GM10847 (cell line): ENCODE data around the gene SYT9.

Experiments
- POLR2A ChIP-seq: IDR thresholded peaks from 2 replicates; pipeline ENCODE4 v1.6.1; 2011; ENCODE audit not compliant: insufficient read length; ENCODE audit errors: extremely low read depth

SYT9 gene

GRCh38 chr11:7251836-7252682 lies at the start of gene SYT9:
Gene SYT9 (plus strand): TSS chr11:7251904. CDS start chr11:7252187, 283 bp downstream.
- no peak for TF ChIP-seq POLR2A

GRCh38 chr11:7202412-7202811 lies 49.3 kb upstream of the SYT9 start:
- no peak for TF ChIP-seq POLR2A

- TF ChIP-seq POLR2A = no peak
Observed at GRCh38 chr11:7204778-7205177, 46.9 kb upstream of the SYT9 start.

GRCh38 chr11:7208391-7208790 lies 43.3 kb upstream of the SYT9 start:
- no peak for TF ChIP-seq POLR2A

- no peak for TF ChIP-seq POLR2A
Observed at GRCh38 chr11:7219491-7219890, 32.2 kb upstream of the SYT9 start.

DNA sequence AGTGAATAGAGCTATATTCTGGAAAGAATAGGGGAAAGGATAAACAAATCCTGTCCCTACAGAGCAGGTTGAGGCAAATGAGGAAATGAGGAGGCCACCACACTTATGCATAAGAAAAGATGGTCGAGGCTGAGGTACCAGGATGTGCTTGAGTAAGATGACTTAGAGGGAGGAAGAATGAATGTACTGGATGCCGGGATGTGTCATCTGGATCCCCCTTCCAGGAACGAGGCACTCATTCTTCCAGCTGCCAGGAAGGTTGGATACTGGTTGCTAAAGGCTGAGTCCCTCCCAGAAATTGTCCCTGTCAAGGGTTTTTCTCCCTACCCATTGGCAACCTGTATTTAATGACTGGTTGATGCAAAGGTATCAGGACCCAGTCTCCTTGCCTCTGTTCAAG lies 31.1 kb upstream of the SYT9 start:
- TF ChIP-seq POLR2A = no peak

DNA sequence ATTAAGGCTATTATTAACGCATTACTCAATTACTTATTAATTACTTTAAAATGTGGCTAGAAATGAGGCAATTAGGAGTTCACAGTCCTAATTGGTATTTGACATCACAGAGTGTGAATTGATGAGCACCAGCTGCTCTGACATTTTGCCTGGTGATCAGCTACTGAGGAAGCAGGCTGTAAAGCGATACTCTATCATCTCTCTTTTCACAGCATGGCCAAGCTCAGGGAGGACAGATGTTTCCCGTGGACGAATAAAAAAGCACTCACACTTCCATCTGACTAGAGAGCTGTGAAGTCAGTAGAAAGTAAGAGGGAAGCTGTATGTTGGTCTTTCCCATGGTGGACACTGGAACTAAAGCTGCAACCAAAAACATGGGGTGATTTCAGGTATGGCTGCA lies 29.1 kb upstream of the SYT9 start:
- no peak for TF ChIP-seq POLR2A

DNA sequence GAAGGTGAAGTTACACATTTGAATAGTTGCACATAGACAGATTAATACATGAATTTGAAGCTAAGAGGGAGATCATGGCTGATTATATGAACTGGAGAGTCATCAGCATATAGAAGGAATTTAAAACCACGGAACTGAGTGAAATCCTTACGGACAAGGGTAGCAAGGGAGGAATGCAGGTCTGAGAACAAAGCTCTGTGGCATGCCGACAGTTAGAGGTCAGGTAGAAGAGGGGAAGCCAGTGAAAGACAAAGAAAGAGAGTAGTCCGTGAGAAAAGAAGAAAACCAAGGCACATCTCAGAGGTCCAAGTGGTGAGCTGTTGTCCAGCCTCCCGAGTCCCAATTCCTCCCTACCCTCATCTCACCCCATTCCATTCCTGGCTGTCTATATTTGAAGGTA lies 11.8 kb upstream of the SYT9 start:
- no peak for TF ChIP-seq POLR2A

DNA sequence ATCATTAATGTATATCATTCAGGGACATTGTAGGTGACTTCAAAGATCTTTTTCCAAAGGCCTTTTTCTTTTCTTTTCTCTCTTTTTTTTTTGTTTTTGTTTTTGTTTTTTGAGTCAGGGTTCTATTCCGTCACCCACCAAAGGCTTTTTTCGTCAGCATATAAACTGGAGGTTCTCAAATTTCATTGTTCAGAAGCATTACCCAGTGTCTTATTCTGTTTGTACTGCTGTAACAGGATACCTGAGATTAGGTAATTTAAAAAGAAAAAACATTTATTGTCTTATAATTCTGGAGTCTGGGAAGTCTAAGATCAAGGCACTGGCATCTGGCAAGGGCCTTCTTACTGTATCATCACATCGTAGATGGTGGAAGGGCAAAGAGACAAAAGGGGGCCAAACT lies 6.4 kb upstream of the SYT9 start:
- no peak for TF ChIP-seq POLR2A

- no peak for TF ChIP-seq POLR2A
Observed at GRCh38 chr11:7246179-7246578, 5.5 kb upstream of the SYT9 start.

DNA sequence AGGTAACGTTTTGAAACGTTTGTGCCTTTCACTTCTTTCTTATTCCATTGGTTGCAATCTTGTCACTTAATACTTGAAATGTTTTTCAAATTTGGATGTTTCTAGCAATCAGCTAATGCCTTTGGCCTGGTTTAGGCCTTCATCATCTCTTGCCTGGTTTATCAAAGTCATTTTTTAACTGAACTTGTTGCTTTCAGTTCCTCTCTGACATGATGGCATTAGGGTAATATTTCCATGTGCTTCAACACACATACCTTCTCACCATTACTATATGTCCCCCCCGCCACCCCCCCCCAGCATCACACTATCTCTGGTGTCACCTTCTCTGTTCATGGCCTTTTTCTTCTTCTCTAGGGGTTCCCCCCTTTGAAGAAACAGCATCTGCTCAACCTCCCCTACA lies 1.5 kb upstream of the SYT9 start:
- TF ChIP-seq POLR2A = no peak

DNA sequence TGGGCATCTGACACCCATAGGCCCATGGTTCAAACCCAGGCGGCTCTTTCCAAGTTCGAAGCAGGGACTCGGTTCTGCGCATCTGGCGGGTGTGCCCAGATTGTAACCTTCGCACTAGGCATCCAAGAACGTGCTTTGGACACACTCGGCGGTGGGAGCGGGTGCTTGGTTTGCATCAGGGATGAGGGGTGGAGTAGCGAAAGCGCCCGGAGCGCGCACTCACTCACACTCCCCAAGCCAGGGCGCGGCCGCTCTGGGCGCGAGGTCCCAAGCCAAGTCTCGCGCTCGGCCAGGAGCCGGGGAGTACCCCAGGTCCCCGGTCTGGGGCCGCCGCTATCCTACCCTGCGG lies 243 bp upstream of the SYT9 start:
- no peak for TF ChIP-seq POLR2A

GRCh38 chr11:7252683-7253213 lies 1.0 kb downstream of the SYT9 start:
- no peak for TF ChIP-seq POLR2A

- TF ChIP-seq POLR2A = no peak
Observed at GRCh38 chr11:7253800-7254199, 2.1 kb downstream of the SYT9 start.

GRCh38 chr11:7254731-7255291 lies 3.1 kb downstream of the SYT9 start:
- no peak for TF ChIP-seq POLR2A

DNA sequence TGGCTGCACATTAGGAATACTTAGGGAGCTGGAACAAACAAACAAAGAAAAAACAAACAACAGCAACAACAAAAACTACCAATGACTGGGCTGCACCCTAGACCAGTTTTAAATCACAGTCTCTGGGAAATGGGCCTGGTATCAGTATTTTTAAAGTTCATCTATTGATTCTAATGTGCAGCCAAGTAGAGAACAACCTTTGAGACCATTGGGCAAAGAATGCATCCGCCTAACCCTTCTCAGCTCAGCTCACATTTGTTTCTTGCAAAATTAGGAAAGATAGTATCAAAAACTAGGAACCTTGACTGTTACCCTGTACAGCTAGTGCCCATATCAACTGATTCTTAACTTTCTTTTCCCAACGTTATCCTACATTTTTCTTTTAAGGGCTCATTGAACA lies 5.2 kb downstream of the SYT9 start:
- no peak for TF ChIP-seq POLR2A

- no peak for TF ChIP-seq POLR2A
Observed at GRCh38 chr11:7257724-7258123, 6.0 kb downstream of the SYT9 start.

- TF ChIP-seq POLR2A = no peak
Observed at GRCh38 chr11:7261578-7261977, 9.9 kb downstream of the SYT9 start.
